GM12872 (cell line): ENCODE results near the gene FGB.

Source experiments
- TF ChIP-seq, protein P1 (sequence below): IDR thresholded peaks from 3 replicates; pipeline ENCODE4 v1.5.1; 2011; ENCODE audit warnings: low read depth, mild to moderate bottlenecking, low read length, moderate library complexity; ENCODE audit not compliant: insufficient read depth

Gene FGB

DNA sequence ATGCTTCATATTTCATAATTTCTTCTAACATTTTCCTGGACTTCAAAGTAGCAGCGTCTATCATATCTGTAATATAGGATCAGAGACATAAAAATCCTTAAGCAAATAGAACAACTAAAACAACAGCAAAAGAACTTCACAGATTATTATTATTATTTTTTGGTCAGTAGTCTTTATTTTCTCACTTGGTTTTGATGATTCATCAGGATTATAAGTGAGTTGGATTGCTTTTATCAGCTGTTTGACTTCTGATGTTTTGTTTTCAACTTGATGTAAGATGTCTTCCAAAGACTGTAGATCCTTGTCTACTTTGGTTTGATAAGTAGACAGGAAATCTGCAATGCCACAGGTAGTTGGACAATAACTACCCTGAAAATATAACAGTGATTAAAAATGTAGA, 49.0 kb downstream of the FGB start:
- TF ChIP-seq, protein P1, sequence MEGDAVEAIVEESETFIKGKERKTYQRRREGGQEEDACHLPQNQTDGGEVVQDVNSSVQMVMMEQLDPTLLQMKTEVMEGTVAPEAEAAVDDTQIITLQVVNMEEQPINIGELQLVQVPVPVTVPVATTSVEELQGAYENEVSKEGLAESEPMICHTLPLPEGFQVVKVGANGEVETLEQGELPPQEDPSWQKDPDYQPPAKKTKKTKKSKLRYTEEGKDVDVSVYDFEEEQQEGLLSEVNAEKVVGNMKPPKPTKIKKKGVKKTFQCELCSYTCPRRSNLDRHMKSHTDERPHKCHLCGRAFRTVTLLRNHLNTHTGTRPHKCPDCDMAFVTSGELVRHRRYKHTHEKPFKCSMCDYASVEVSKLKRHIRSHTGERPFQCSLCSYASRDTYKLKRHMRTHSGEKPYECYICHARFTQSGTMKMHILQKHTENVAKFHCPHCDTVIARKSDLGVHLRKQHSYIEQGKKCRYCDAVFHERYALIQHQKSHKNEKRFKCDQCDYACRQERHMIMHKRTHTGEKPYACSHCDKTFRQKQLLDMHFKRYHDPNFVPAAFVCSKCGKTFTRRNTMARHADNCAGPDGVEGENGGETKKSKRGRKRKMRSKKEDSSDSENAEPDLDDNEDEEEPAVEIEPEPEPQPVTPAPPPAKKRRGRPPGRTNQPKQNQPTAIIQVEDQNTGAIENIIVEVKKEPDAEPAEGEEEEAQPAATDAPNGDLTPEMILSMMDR = no peak

DNA sequence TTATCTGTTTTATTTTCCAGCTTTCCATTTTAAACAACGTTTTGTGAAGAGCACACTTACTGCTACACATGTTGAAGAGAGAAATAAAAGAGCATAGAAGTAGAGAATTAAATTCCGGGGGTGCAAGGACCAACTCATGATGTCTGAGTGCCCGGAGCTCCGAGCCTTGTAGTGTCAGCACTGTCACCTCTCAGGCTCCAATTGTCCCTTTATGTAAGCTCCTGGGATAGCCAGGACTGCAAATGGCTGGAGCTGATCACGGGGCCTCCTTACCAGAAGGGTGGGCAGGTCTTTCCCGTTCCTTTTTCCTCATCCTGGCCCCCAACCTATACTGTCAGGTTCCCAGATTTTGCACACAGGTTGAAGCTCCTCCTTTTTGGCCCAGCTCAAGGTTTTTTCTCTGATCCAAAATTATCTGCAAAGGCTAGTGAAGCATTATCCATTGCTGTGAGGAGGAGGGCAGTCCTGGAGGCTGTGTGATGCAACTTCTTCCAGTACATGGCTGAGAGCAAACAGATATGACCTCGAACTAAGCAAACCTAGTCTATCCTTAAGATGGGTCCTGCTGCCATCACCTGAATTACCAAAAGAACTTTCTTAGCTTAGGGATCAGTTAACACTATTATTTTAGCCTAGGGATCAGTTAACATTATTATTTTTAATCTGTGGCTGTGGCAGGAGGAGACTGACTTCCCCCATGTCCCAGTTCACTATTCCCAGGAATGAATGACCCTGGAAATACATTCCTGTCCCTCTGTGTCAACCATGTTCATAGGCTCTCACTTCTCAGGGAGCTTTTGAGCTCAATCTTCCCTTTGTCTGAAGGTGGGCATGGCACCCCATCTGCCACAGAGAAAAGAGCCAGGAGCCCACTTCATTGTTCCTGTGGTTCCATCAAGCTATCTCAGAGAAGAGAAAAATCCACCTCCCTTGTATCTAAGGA, 49.9 kb downstream of the FGB start, which contains the start of gene FGG:
TSS of gene FGG (minus strand) at position 185 of the 943 bp plus-strand sequence. CDS start at position 138, 47 bp downstream.
- TF ChIP-seq, protein P1 = no peak

DNA sequence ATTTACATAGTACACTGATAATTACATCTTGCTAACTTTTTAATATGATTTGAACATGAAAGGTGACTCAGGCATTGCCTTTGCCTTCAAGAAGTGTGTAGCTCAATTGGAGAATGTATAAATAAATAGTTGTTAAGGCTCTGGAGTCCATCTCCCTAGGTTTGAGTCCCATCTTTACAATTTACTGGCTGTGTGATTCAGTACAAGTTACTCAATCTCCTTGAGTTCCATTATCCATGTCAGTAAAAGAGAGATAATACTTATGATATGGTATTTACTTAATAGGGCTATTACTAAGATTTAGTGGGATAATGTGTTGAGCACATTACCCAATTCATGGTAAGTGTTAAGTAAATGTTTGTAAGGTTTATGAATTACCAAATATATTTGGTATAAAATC, 51.5 kb downstream of the FGB start:
- TF ChIP-seq, protein P1 = no peak

DNA sequence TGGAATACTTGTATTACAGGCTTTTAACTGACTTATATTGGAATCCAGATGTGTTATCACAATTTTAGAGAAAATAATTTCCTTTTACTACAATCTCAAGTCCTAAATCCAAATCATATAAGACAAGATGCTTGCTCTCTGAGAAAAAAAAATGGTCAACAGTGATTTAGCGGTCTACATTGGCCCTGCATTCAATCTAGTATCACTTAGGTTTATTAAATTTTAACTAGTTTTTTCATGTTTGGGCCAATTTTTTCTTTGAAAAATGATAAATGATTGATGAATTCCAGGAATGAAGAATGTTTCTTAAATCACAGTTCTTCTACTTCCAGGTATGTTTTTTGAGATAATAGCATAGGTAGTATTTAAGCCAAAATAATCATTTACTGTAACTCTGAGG, 52.4 kb downstream of the FGB start:
- TF ChIP-seq, protein P1 = no peak

DNA sequence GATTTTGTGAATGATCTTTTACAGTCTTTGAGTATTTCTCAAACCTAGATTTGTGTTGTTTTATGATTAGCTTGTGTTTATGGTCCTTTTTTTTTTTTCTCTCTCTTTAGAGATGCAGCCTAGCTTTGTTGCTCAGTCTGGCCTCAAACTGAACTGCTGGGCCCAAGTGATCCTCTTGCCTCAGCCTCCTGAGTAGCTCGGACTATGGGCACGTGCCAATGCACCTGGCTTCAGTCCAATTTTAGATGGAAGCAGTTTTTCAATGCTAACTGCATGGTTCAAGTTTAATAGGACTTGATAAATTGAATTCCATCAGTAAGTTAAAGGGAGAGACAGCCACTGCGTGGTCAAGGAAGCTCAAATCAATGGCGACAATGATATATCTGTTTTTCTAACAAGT, 53.5 kb downstream of the FGB start:
- TF ChIP-seq, protein P1 = no peak

DNA sequence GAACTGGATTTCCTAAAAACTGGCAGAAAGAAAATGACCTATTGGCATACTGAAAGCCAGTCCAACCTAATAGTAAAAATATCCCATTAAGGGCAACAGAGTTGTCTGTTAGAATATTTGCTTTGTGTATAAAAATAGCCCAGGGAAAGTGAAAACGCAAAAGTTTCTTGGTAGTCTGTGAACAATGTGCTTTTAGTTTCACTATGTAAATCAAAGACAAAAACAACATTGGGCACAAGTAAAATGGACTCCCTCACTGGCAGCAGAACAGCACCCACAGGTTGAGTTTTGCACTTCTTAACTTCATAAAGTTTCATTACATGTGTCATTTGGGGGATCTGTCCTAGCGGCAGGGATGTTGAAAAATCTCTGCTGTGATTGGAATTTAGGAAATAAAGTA, 53.9 kb downstream of the FGB start:
- TF ChIP-seq, protein P1 = no peak

DNA sequence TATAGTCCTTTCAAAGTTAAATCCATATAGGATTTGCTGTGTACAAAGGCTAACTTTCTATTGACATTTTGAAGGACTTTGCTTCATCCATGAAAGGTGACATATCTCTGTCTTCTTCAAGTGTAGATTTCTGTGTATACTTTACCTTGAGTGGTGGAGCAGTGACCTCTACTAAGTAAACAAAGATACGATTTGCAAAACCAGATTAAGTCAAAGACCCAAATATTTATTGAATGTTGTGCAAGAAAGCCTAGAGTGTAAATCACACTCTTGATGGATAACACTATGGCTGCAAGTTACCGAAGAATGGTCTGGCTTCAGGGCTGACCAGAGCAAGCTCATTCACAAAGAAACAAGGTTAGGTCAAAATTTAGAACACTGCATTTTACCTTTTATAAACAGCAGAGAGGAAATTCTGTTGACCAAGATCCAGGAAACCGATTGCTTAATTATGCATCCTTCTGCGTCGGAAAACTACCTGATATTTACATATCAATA, 55.1 kb downstream of the FGB start:
- TF ChIP-seq, protein P1 = no peak
